Liver (tissue), 9 donors: ENCODE data around the gene ZNF627. TPM values are rescaled to one million over a fixed set of nuclear protein-coding genes. Genes with fewer than 3 reads are reported as not detected.

ENCODE experiments used
- DNase-seq: peaks from one replicate; pipeline ENCODE4 v3.0.0-alpha.2; 2017; ENCODE audit warnings: low spot score
- H3K27ac ChIP-seq, 2 donors: one replicate each; pipeline ENCODE4 v1.7.0; 2013; ENCODE audit warnings: inconsistent platforms in 2 of 2, low read length in 2 of 2, control low read depth in 1 of 2, low read depth in 1 of 2, mild to moderate bottlenecking in 1 of 2
- H3K27me3 ChIP-seq, 4 donors: one replicate each; pipeline versions ENCODE4 v1.6.1 to v1.7.0; 2013; ENCODE audit warnings: low read length in 3 of 4, inconsistent platforms in 1 of 4, mild to moderate bottlenecking in 1 of 4, moderate library complexity in 1 of 4; ENCODE audit not compliant: control insufficient read depth in 4 of 4, insufficient read depth in 4 of 4
- H3K36me3 ChIP-seq, 4 donors: one replicate each; pipeline versions ENCODE4 v1.6.1 to v1.7.0; 2013; ENCODE audit warnings: low read length in 3 of 4, mild to moderate bottlenecking in 3 of 4, low read depth in 1 of 4, moderate library complexity in 1 of 4; ENCODE audit not compliant: control insufficient read depth in 4 of 4, insufficient read depth in 3 of 4
- H3K4me1 ChIP-seq, 4 donors: one replicate each; pipeline versions ENCODE4 v1.6.1 to v1.7.0; 2013; ENCODE audit warnings: low read length in 3 of 4, mild to moderate bottlenecking in 3 of 4, moderate library complexity in 1 of 4; ENCODE audit not compliant: control insufficient read depth in 4 of 4, insufficient read depth in 4 of 4
- H3K4me3 ChIP-seq, 3 donors: one replicate each; pipeline versions ENCODE4 v1.6.1 to v1.7.0; 2013; ENCODE audit warnings: low read length in 3 of 3, control low read depth in 1 of 3, low read depth in 1 of 3, mild to moderate bottlenecking in 1 of 3
- H3K9ac ChIP-seq, 2 donors: one replicate each; pipeline ENCODE4 v1.7.0; 2013; ENCODE audit warnings: low read length in 2 of 2, mild to moderate bottlenecking in 2 of 2, moderate library complexity in 2 of 2, control low read depth in 1 of 2, low read depth in 1 of 2
- H3K9me3 ChIP-seq, 4 donors: one replicate each; pipeline versions ENCODE4 v1.6.1 to v1.7.0; 2013; ENCODE audit warnings: low read length in 3 of 4; ENCODE audit not compliant: control insufficient read depth in 4 of 4
- FOXA1 ChIP-seq: IDR thresholded peaks from 2 replicates; pipeline ENCODE4 v1.6.1; 2016; ENCODE audit warnings: antibody characterized with exemption
- GABPA ChIP-seq, 2 donors: IDR thresholded peaks in 1 of 2; conservative IDR thresholded peaks in 1 of 2; 2 replicates each; pipeline ENCODE4 v1.6.1; 2016; ENCODE audit warnings: antibody characterized with exemption in 2 of 2, mild to moderate bottlenecking in 1 of 2, moderate library complexity in 1 of 2
- HNF4A ChIP-seq, 2 donors: conservative IDR thresholded peaks; 2 replicates each; pipeline ENCODE4 v1.6.1; 2016; ENCODE audit warnings: antibody characterized with exemption in 2 of 2, mild to moderate bottlenecking in 2 of 2
- HNF4G ChIP-seq: IDR thresholded peaks from 2 replicates; pipeline ENCODE4 v1.6.1; 2016; ENCODE audit warnings: antibody characterized with exemption
- JUND ChIP-seq, 2 donors: IDR thresholded peaks; 2 replicates each; pipeline ENCODE4 v1.6.1; 2016; ENCODE audit warnings: antibody characterized with exemption in 2 of 2
- MAX ChIP-seq: IDR thresholded peaks from 2 replicates; pipeline ENCODE4 v1.6.1; 2016; ENCODE audit warnings: antibody characterized with exemption
- NR2F2 ChIP-seq: IDR thresholded peaks from 2 replicates; pipeline ENCODE4 v1.6.1; 2016; ENCODE audit warnings: antibody characterized with exemption
- RAD21 ChIP-seq, 2 donors: IDR thresholded peaks; 2 replicates each; pipeline ENCODE4 v1.6.1; 2016; ENCODE audit warnings: antibody characterized with exemption in 2 of 2, mild to moderate bottlenecking in 2 of 2
- REST ChIP-seq: IDR thresholded peaks from 2 replicates; pipeline ENCODE4 v1.6.1; 2016; ENCODE audit warnings: antibody characterized with exemption, mild to moderate bottlenecking
- RXRA ChIP-seq, 2 donors: IDR thresholded peaks; 2 replicates each; pipeline ENCODE4 v1.6.1; 2017 to 2018; ENCODE audit warnings: antibody characterized with exemption in 2 of 2, mild to moderate bottlenecking in 1 of 2
- SP1 ChIP-seq: IDR thresholded peaks from 2 replicates; pipeline ENCODE4 v1.6.1; 2018; ENCODE audit warnings: antibody characterized with exemption, mild to moderate bottlenecking
- TAF1 ChIP-seq: conservative IDR thresholded peaks from 2 replicates; pipeline ENCODE4 v1.6.1; 2016; ENCODE audit warnings: antibody characterized with exemption, mild to moderate bottlenecking
- YY1 ChIP-seq: IDR thresholded peaks from 2 replicates; pipeline ENCODE4 v1.6.1; 2016; ENCODE audit warnings: antibody characterized with exemption, mild to moderate bottlenecking
- ZBTB33 ChIP-seq: IDR thresholded peaks from 2 replicates; pipeline ENCODE4 v1.6.1; 2016; ENCODE audit warnings: antibody characterized with exemption
- WGBS: extraction: QIAGEN DNeasy Blood & Tissue Kit; methylation state at CpG from one replicate; pipeline ENCODE4 v1.1.7; 2013; 5-methylcytosine and 5-hydroxymethylcytosine counted together
- polyA plus RNA-seq, 2 donors: library from polyadenylated mRNA; stranded (reverse) in 1 of 2; unstranded in 1 of 2; fragments of 200-250 nt in 1 of 2; fragments of >200 nt in 1 of 2; fragmentation: Nextera tagmentation in 1 of 2; extraction: Ambion mirVana in 1 of 2; gene quantifications; one replicate each; pipeline versions ENCODE4 v1.2.1 to v1.2.3, GENCODE V29; 2013 to 2015
- total RNA-seq, 2 donors: library from RNA; depleted of rRNA; stranded (reverse); fragments of >200 nt; gene quantifications; one replicate each; pipeline ENCODE4 v1.2.3, GENCODE V29; 2014
- TF ChIP-seq, protein P1 (sequence below): fragments of 150-350 bp; IDR thresholded peaks from 2 replicates; pipeline ENCODE4 v1.5.1; 2017; ENCODE audit warnings: improper control_type of control experiment, low read depth, low read length; ENCODE audit not compliant: missing input control
- donor health status: healthy.
- donor health status: healthy.
- donor health status: healthy.
- donor health status: healthy.
- donor health status: healthy.

ZNF627 gene
- total RNA-seq = 1 to 10 TPM; 7.6 to 9.6 TPM
- polyA plus RNA-seq = 1 to 10 TPM; 3.2 to 3.3 TPM

- peak within 1 kb of the TSS; percentile 75 to 94 for H3K27ac ChIP-seq
- H3K4me1 ChIP-seq = peaks cover 0 to 10% (median 2%) of the 10 kb centered on the region in 4 donors
- WGBS = under 1% methylated on average over 67 of the region's 67 CpGs
- H3K27me3 ChIP-seq = no peaks in the 10 kb centered on the region
- peak; percentile 99 for DNase-seq
- no peaks in the 10 kb centered on the region for H3K36me3 ChIP-seq
- TF ChIP-seq YY1 = peak; percentile 83
- peak; percentile 84 for TF ChIP-seq TAF1
- TF ChIP-seq HNF4G = no peak
- TF ChIP-seq RXRA (IDR thresholded peaks at IDR 0.05) = peak in 1 of 2 donors; percentile 26
- TF ChIP-seq NR2F2 = no peak
- TF ChIP-seq, protein P1, sequence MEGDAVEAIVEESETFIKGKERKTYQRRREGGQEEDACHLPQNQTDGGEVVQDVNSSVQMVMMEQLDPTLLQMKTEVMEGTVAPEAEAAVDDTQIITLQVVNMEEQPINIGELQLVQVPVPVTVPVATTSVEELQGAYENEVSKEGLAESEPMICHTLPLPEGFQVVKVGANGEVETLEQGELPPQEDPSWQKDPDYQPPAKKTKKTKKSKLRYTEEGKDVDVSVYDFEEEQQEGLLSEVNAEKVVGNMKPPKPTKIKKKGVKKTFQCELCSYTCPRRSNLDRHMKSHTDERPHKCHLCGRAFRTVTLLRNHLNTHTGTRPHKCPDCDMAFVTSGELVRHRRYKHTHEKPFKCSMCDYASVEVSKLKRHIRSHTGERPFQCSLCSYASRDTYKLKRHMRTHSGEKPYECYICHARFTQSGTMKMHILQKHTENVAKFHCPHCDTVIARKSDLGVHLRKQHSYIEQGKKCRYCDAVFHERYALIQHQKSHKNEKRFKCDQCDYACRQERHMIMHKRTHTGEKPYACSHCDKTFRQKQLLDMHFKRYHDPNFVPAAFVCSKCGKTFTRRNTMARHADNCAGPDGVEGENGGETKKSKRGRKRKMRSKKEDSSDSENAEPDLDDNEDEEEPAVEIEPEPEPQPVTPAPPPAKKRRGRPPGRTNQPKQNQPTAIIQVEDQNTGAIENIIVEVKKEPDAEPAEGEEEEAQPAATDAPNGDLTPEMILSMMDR = peak; percentile 41
- TF ChIP-seq HNF4A (conservative IDR thresholded peaks at IDR 0.05) = peak; percentile 5 to 10
- TF ChIP-seq REST = peak; percentile 94
- peak; percentile 85 for TF ChIP-seq SP1
- no peak for TF ChIP-seq MAX
- TF ChIP-seq FOXA1 = no peak
- peak; percentile 53 for TF ChIP-seq ZBTB33
- no peak for TF ChIP-seq JUND (IDR thresholded peaks at IDR 0.05)
- TF ChIP-seq GABPA (IDR thresholded peaks at IDR 0.05 in 1 of 2, conservative IDR thresholded peaks at IDR 0.05 in 1 of 2) = peak in 1 of 2 donors; percentile 48
- TF ChIP-seq RAD21 (IDR thresholded peaks at IDR 0.05) = peak; percentile 27 to 59
- H3K9me3 ChIP-seq = no peaks in the 10 kb centered on the region
- H3K4me3 ChIP-seq = peak within 1 kb of the TSS; percentile 70 to 94 (median 76)
- H3K9ac ChIP-seq = peak within 1 kb of the TSS; percentile 43 to 77
Measured at GRCh38 chr19:11597202-11598102, at the start of gene ZNF627. TSS of gene ZNF627 (plus strand) at chr19:11597483. CDS start at chr19:11597628, 145 bp downstream.
